ENCODE data around the gene DACT2. TPM values are rescaled to one million over a fixed set of nuclear protein-coding genes. Genes with fewer than 3 reads are reported as not detected.

The DACT2 gene
- total RNA-seq, 4 donors from 2014 or later = 0.24 TPM; not detected in 3

DNA sequence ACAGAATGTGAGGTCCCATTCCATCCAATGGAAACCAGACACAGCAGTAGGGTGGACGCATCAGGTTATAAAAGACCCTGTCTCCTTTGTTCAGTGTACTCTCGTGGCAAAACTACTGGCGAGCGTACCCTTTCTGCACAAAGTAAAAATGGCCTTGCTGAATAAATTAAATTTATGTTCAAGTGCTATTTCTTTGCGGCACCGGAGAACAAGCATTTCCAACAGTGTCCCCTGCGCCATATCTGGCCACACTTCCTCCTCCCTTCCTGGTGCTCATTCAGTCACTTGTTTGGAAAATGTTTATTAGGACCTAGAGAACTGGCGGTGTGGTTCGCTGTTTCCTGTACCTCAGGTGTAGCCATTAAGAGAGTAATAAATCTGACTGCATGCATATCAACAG lies 46.9 kb upstream of the DACT2 start:
- in situ Hi-C loops (cut with MboI; ENCODE audit: low sequenced_read_pairs in 4 of 4) = loop anchor here (5.0 to 25.0 kb wide), 3 partner anchors 516 to 521 kb away; no protein-coding TSS in a partner anchor

DNA sequence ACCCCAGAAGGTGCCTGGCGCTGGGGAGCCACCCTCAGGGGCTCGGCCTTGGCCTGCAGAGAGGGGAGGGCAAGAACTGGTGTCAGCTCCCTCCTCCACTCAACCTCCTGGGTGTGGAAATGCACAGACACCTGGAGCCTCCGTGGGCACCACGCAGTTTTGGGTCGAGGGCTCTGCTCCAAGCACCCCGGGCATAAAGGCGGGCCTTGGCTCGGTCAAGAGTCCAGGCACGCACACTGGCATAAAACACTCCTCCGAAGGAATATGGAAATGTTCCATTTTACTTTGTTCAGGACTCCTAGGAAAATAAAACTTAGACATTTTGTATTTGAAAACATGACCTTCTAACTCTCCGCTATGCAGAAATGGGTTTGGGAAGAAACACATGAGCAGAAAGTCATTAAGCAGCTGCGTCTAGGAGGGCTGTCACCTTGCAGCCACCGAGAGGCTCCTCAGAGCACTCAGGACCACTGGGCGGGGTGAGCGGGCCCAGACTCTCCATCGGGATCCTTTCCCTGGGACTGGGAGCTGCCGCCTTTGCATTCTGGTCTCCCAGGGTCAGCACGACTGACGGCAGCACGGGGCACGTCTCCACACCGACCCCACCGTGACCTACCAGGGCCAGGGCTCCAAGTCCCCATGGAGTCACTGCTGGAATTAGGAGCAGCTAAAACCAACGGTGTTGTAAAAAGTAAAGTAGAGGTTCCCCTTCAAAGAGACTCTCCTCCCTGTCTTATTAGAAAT lies 46.0 kb upstream of the DACT2 start:
- Histone ChIP-seq H3K4me3 (no peak overlapping the region), H3K27me3 (peaks cover 0 to 8% (median 0%) of the 10 kb centered on the region in 3 donors), H3K36me3 (no peaks in the 10 kb centered on the region), H3K9me3 (peaks cover 0 to 1% (median 0%) of the 10 kb centered on the region in 3 donors), H3K27ac (no peak overlapping the region), H3K4me1 (no peaks in the 10 kb centered on the region)
- TF ChIP-seq POLR2A (IDR thresholded peaks at IDR 0.05) = no peak
- TF ChIP-seq, protein P1, sequence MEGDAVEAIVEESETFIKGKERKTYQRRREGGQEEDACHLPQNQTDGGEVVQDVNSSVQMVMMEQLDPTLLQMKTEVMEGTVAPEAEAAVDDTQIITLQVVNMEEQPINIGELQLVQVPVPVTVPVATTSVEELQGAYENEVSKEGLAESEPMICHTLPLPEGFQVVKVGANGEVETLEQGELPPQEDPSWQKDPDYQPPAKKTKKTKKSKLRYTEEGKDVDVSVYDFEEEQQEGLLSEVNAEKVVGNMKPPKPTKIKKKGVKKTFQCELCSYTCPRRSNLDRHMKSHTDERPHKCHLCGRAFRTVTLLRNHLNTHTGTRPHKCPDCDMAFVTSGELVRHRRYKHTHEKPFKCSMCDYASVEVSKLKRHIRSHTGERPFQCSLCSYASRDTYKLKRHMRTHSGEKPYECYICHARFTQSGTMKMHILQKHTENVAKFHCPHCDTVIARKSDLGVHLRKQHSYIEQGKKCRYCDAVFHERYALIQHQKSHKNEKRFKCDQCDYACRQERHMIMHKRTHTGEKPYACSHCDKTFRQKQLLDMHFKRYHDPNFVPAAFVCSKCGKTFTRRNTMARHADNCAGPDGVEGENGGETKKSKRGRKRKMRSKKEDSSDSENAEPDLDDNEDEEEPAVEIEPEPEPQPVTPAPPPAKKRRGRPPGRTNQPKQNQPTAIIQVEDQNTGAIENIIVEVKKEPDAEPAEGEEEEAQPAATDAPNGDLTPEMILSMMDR (IDR thresholded peaks at IDR 0.05 in 4 of 5, conservative IDR thresholded peaks at IDR 0.05 in 1 of 5) = no peak
- no peak for DNase-seq
- no peak for ATAC-seq
- in situ Hi-C loops (cut with MboI; ENCODE audit: low sequenced_read_pairs in 4 of 4) = loop anchor here (5.0 to 25.0 kb wide), 3 partner anchors 517 to 522 kb away; no protein-coding TSS in a partner anchor
- intact Hi-C loops (cut with DNase I; ENCODE audit: low total_unique reads) = no loop called here

More for the DNA sequence above, 46.9 kb upstream of the DACT2 start:
- H3K4me3 ChIP-seq = no peak overlapping the region
- H3K9me3 ChIP-seq = no peaks in the 10 kb centered on the region
- no peaks in the 10 kb centered on the region for H3K4me1 ChIP-seq
- peaks cover 0 to 8% (median 0%) of the 10 kb centered on the region in 3 donors for H3K27me3 ChIP-seq
- DNase-seq (no peak), ATAC-seq (no peak)
- no peaks in the 10 kb centered on the region for H3K36me3 ChIP-seq
- TF ChIP-seq, protein P1 (IDR thresholded peaks at IDR 0.05 in 4 of 5, conservative IDR thresholded peaks at IDR 0.05 in 1 of 5) = no peak
- no peak for TF ChIP-seq POLR2A (IDR thresholded peaks at IDR 0.05)
- intact Hi-C loops (cut with DNase I; ENCODE audit: low total_unique reads) = no loop called here
- no peak overlapping the region for H3K27ac ChIP-seq

DNA sequence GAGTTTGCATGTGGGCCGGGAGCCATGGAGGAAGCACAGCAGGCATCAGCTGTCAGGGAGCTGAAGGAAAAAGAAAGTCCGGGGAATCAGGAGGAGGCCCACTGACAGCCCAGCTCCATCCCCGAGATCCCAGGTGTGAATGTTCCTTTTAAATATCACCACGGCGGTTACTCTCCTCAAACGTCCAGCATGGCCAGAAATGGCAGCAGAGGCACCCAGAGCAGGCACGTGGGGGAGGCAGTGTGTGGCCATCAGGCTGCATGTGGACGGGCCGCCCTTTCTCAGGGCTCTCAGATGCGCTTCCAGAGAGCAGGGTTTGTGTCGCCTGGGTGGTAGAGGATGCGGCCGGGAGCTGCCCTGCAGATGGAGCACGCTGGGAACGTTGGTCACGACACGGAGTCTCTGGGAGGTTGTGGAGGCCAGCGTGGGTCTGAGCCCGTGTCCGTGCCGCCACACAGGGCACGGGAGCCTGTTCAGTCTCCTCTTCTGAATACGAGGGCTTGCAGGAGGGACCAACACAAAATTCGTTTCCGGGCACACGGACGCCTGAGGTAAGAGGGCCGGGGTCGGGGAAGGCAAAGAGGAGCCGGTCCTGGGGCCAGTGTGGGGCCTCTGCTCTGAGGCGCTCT lies 45.3 kb upstream of the DACT2 start:
- Histone ChIP-seq H3K27me3 (peaks cover 0 to 8% (median 0%) of the 10 kb centered on the region in 3 donors), H3K4me3 (no peak overlapping the region), H3K9me3 (peaks cover 0 to 3% (median 0%) of the 10 kb centered on the region in 3 donors), H3K36me3 (no peaks in the 10 kb centered on the region), H3K4me1 (no peaks in the 10 kb centered on the region), H3K27ac (no peak overlapping the region)
- intact Hi-C loops (cut with DNase I; ENCODE audit: low total_unique reads) = no loop called here
- DNase-seq (no peak), ATAC-seq (no peak)
- in situ Hi-C loops (cut with MboI; ENCODE audit: low sequenced_read_pairs in 4 of 4) = loop anchor here (5.0 to 25.0 kb wide), 3 partner anchors 517 to 522 kb away; no protein-coding TSS in a partner anchor
- TF ChIP-seq POLR2A (IDR thresholded peaks at IDR 0.05) = no peak
- TF ChIP-seq, protein P1 (IDR thresholded peaks at IDR 0.05 in 4 of 5, conservative IDR thresholded peaks at IDR 0.05 in 1 of 5) = no peak

DNA sequence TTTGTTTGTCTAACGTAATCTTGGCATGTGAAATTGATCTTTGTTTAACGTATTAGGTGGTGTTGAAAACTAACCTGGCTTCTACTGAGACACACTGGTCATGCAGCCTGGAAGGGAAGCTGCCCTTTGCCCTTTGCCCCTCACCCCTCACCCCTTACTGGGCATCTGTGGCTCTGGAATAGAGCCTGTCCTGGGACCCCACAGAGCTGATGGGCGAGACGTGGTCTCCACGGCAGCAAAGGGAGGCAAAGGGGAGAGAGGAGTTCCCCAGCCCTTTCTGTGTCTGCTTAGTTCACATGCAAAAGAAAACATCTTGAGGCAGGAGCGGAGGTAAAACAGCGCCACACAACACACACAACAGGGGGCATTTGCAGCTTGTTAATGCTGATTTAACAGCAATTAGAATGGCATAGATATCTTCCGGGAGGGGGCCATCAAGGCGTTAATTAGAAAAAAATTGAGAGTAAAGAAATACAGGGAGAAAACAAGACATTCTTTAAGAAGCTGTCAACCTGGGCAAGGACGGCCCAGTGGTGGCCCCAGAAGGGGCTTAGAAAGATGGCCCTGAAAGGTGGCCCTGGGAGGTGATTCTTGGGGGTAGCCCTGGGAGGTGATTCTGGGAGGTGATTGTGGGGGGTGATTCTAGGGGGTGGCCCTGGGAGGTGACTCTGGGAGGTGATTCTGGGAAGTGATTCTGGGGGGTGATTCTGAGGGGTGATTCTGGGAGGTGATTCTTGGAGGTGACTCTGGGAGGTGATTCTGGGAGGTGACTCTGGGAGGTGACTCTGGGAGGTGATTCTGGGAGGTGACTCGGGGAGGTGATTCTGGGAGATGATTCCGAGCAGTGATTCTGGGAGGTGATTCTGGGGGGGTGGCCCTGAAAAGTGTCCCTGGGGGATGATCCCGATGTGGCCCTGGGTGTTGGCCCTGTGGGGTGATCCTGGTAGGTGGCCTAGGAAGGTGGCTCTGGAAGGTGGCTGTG lies 44.5 kb upstream of the DACT2 start:
- ATAC-seq = no peak
- TF ChIP-seq, protein P1 (IDR thresholded peaks at IDR 0.05 in 4 of 5, conservative IDR thresholded peaks at IDR 0.05 in 1 of 5) = no peak
- TF ChIP-seq POLR2A (IDR thresholded peaks at IDR 0.05) = no peak
- intact Hi-C loops (cut with DNase I; ENCODE audit: low total_unique reads) (no loop called here), in situ Hi-C loops (cut with MboI; ENCODE audit: low sequenced_read_pairs in 4 of 4) (loop anchor here in 3 of 4 donors (10.0 to 25.0 kb wide), 2 partner anchors 521 to 523 kb away; no protein-coding TSS in a partner anchor)
- H3K27me3 ChIP-seq = peaks cover 0 to 8% (median 0%) of the 10 kb centered on the region in 3 donors
- peaks cover 0 to 3% (median 0%) of the 10 kb centered on the region in 3 donors for H3K9me3 ChIP-seq
- H3K4me1 ChIP-seq = no peaks in the 10 kb centered on the region
- no peaks in the 10 kb centered on the region for H3K36me3 ChIP-seq
- no peak for DNase-seq
- H3K4me3 ChIP-seq = no peak overlapping the region
- no peak overlapping the region for H3K27ac ChIP-seq

All from gastrocnemius medialis (tissue), 4 donors.